Muscle layer of duodenum (tissue), 2 donors: ENCODE results near the gene RAD54L2.

ENCODE experiments used
- H3K27ac ChIP-seq: one replicate; pipeline ENCODE4 v1.7.0; 2013; ENCODE audit warnings: mild to moderate bottlenecking, low read length
- H3K27me3 ChIP-seq: one replicate; pipeline ENCODE4 v1.7.0; 2013; ENCODE audit warnings: low read depth, mild to moderate bottlenecking, control low read depth, low read length
- H3K36me3 ChIP-seq, 2 donors: one replicate each; pipeline ENCODE4 v1.7.0; 2013; ENCODE audit warnings: low read length in 2 of 2, control low read depth in 1 of 2, mild to moderate bottlenecking in 1 of 2; ENCODE audit not compliant: insufficient read depth in 2 of 2, control insufficient read depth in 1 of 2
- H3K4me1 ChIP-seq, 2 donors: one replicate each; pipeline ENCODE4 v1.7.0; 2013; ENCODE audit warnings: low read length in 2 of 2, mild to moderate bottlenecking in 2 of 2, control low read depth in 1 of 2, moderate library complexity in 1 of 2; ENCODE audit not compliant: insufficient read depth in 2 of 2, control insufficient read depth in 1 of 2
- H3K4me3 ChIP-seq, 2 donors: one replicate each; pipeline ENCODE4 v1.7.0; 2013; ENCODE audit warnings: low read length in 2 of 2, low read depth in 1 of 2, mild to moderate bottlenecking in 1 of 2
- H3K9me3 ChIP-seq, 2 donors: one replicate each; pipeline ENCODE4 v1.7.0; 2013; ENCODE audit warnings: low read length in 2 of 2, control low read depth in 1 of 2, mild to moderate bottlenecking in 1 of 2; ENCODE audit not compliant: control insufficient read depth in 1 of 2
- donor health status: healthy.

Gene RAD54L2

GRCh38 chr3:51538459-51539290 lies at the start of gene RAD54L2:
TSS of gene RAD54L2 (plus strand) at chr3:51538719. CDS start at chr3:51590421, 51,702 bp downstream.
- H3K9me3 ChIP-seq, result no peaks in the 10 kb centered on the region
- peak within 1 kb of the TSS; percentile 94 to 96 for H3K4me3 ChIP-seq
- peak within 1 kb of the TSS; percentile 91 for H3K27ac ChIP-seq
- H3K4me1 ChIP-seq, result peaks cover 17 to 18% of the 10 kb centered on the region in 2 donors
- no peaks in the 10 kb centered on the region for H3K27me3 ChIP-seq
- peaks cover 3% of the 10 kb centered on the region in 2 donors for H3K36me3 ChIP-seq

DNA sequence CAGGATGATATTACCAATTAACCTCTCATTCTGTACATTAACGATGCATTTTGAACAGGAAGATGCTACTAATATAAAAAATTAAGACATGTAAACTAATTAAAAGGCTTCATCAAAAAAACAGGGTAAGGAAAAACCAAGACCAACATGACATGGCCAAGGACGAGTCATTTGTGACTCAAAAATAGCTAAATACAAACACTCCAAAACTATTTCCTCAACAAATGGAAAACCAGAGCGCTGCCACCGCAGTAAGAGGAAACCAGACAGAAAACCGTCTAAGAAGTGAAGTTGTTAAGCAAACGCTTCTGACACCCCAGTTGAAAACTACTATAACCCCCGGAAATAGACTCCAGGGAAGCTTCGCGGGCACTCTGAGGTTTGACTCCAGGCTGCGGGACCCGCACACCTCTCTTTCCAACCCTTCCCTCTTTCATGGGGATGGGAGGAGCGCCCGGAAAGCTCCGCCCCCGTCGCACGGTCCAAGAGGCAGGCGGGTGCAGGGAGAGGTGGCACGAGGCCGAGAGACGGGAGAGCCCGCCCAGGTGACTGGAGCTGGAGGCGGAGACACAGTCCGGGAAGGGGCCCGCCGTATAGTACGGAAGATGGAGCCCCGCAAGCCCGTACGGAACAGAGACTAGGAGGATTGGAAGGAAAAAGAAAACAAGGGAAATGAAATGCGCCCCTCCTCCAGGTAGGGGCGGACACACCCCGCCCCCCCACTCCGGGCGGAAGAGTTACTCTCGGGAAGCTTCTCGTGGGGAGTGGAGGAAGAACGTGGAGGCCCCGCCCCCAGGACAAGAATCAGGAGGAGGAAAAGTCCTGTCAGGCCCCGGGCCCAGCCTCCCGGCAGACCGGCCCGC lies 39.4 kb upstream of the RAD54L2 start:
- H3K27me3 ChIP-seq, result no peaks in the 10 kb centered on the region

GRCh38 chr3:51500632-51501131 lies 37.8 kb upstream of the RAD54L2 start:
- H3K9me3 ChIP-seq, result no peaks in the 10 kb centered on the region
- H3K4me1 ChIP-seq, result no peaks in the 10 kb centered on the region
- H3K27me3 ChIP-seq, result no peaks in the 10 kb centered on the region
- peak overlapping the region; percentile 64 for H3K27ac ChIP-seq
- peak overlapping the region; percentile 30 to 75 for H3K4me3 ChIP-seq
- H3K36me3 ChIP-seq, result no peaks in the 10 kb centered on the region

More for the DNA sequence above, 39.4 kb upstream of the RAD54L2 start:
- H3K4me3 ChIP-seq, result peak overlapping the region; percentile 75 to 76
- peak overlapping the region; percentile 91 for H3K27ac ChIP-seq
- no peaks in the 10 kb centered on the region for H3K4me1 ChIP-seq
- no peaks in the 10 kb centered on the region for H3K9me3 ChIP-seq
- no peaks in the 10 kb centered on the region for H3K36me3 ChIP-seq

DNA sequence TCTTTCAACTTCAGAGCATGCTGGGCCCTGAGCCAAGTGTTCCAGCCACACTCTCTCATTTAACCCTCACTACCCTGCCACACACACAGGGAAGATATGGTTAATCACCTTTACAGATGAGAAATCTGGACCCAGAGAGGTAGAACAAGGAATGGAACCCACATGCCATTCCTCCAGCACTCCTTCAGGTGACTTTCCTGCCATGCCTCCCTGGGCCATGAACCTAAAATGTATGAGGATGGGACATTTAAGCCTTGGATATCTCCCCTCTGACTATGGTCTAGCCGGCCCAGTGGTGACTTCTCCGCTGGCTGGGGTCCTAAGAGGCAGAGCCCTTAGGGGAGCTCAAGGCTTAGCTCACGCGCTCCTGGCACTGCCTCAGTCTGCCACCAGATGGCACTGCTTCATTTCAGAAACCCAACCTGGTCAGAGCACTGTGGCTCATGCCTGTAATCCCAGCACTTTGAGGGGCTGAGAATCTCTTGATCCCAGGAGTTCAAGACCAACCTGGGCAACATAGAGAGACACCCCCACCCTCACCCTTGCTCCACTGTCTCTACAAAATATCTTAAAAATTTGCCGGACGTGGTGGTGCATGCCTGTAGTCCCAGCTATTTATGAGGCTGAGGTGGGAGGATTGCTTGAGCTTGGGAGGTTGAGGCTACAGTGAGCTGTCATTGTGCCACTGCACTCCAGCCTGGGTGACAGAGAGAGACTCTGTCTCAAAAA lies 36.5 kb upstream of the RAD54L2 start:
- H3K36me3 ChIP-seq, result no peaks in the 10 kb centered on the region
- no peaks in the 10 kb centered on the region for H3K9me3 ChIP-seq
- H3K4me1 ChIP-seq, result no peaks in the 10 kb centered on the region
- no peak overlapping the region for H3K4me3 ChIP-seq
- H3K27me3 ChIP-seq, result no peaks in the 10 kb centered on the region
- H3K27ac ChIP-seq, result no peak overlapping the region

GRCh38 chr3:51502562-51502910 lies 36.0 kb upstream of the RAD54L2 start:
- no peak overlapping the region for H3K27ac ChIP-seq
- H3K4me3 ChIP-seq, result no peak overlapping the region
- H3K9me3 ChIP-seq, result no peaks in the 10 kb centered on the region
- H3K4me1 ChIP-seq, result no peaks in the 10 kb centered on the region
- H3K27me3 ChIP-seq, result no peaks in the 10 kb centered on the region
- no peaks in the 10 kb centered on the region for H3K36me3 ChIP-seq

DNA sequence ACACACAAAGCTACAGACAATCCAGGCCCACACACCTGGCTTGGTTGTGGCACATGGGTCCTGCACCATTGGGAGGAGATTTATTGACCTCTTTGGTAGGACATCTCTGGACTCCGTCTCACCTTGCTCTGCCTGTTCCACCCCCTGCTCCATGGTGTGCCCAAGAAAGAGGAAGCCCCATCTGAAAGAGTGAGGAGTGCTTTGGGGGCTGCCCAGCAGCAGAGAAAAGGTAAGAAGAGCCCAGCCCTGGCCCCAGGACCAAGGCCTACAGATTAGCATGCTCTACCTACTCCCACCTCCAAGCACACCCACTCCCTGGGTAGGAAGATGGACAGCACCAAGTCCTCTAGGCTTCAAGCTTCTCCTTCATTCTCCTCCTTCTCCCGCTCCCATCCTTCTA lies 35.5 kb upstream of the RAD54L2 start:
- H3K4me3 ChIP-seq, result no peak overlapping the region
- no peaks in the 10 kb centered on the region for H3K4me1 ChIP-seq
- H3K36me3 ChIP-seq, result no peaks in the 10 kb centered on the region
- no peaks in the 10 kb centered on the region for H3K27me3 ChIP-seq
- no peak overlapping the region for H3K27ac ChIP-seq
- H3K9me3 ChIP-seq, result no peaks in the 10 kb centered on the region

DNA sequence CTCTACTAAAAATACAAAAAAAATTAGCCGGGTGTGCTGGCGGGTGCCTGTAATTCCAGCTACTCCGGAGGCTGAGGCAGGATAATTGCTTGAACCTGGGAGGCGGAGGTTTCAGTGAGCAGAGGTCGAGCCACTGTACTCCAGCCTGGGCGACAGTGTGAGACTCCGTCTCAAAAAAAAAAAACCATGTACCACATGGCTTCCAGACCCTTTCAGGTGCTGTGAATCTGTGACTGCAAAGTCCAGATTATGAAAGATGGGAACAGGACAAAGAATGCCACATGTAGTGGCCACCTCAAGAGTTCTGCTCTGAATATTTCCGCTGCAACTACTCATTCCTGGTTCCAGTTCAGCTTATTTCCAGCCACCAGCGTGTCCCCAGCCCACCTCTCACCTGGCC lies 30.3 kb upstream of the RAD54L2 start:
- H3K4me1 ChIP-seq, result no peaks in the 10 kb centered on the region
- no peak overlapping the region for H3K27ac ChIP-seq
- no peaks in the 10 kb centered on the region for H3K36me3 ChIP-seq
- H3K9me3 ChIP-seq, result no peaks in the 10 kb centered on the region
- H3K27me3 ChIP-seq, result no peaks in the 10 kb centered on the region
- H3K4me3 ChIP-seq, result no peak overlapping the region

DNA sequence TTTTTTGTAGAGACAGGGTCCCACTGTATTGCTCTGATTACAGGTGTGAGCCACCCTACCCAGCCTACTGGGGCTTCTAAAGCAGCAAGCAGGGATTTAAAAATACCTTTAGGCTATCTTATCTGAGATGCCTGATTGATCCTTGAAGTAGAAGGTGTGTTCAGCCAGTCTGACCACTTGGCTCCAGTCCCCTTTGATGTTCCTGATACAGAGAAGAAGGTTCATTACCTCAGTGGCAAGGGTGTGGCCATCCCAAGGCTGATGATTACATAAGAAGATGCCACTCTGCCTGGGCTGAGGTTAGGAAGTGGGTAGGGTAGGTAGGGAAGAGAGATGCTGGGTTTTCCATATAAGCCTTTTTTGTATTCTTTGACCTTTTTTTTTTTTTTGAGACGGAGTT lies 27.5 kb upstream of the RAD54L2 start:
- H3K27ac ChIP-seq, result no peak overlapping the region
- no peaks in the 10 kb centered on the region for H3K27me3 ChIP-seq
- H3K4me3 ChIP-seq, result no peak overlapping the region
- no peaks in the 10 kb centered on the region for H3K36me3 ChIP-seq
- H3K4me1 ChIP-seq, result no peaks in the 10 kb centered on the region
- no peaks in the 10 kb centered on the region for H3K9me3 ChIP-seq

DNA sequence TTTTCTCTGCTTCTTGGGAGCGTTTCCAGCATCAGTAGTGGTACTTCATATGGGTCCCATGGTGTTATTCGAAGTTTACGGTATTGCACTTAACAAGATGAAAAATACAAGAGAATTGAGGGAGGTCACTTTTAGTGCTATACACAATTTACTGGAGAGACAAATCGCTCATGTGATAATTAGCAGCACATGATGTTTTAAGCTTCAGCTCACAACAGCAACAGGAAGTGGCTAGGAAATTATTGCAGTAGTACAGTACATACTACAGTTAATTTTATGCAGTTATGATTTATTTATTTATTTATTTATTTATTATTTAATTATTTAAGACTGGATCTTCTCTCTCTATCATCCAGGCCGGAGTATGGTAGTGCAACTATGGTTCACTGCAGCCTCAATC lies 24.3 kb upstream of the RAD54L2 start:
- no peaks in the 10 kb centered on the region for H3K36me3 ChIP-seq
- H3K9me3 ChIP-seq, result no peaks in the 10 kb centered on the region

GRCh38 chr3:51519848-51520247 lies 18.7 kb upstream of the RAD54L2 start:
- no peaks in the 10 kb centered on the region for H3K9me3 ChIP-seq
- H3K4me1 ChIP-seq, result no peaks in the 10 kb centered on the region
- no peak overlapping the region for H3K4me3 ChIP-seq
- H3K27me3 ChIP-seq, result no peaks in the 10 kb centered on the region
- H3K27ac ChIP-seq, result no peak overlapping the region
- H3K36me3 ChIP-seq, result no peaks in the 10 kb centered on the region

More for the DNA sequence above, 24.3 kb upstream of the RAD54L2 start:
- Histone ChIP-seq H3K4me3 (no peak overlapping the region), H3K27me3 (no peaks in the 10 kb centered on the region), H3K4me1 (no peaks in the 10 kb centered on the region), H3K27ac (no peak overlapping the region)
